ENCODE data around the gene RABEP1. TPM values are rescaled to one million over a fixed set of nuclear protein-coding genes. Genes with fewer than 3 reads are reported as not detected.

Gene RABEP1
- total RNA-seq, 1 donor from 2014 or later = 67.5 TPM

- Mint-ChIP-seq H3K9me3 (no peaks in the 10 kb centered on the region), H3K27me3 (no peaks in the 10 kb centered on the region), H3K4me1 (peaks cover 50% of the 10 kb centered on the region), H3K36me3 (ENCODE audit: low read depth) (peaks cover 5% of the 10 kb centered on the region), H3K27ac (peak overlapping the region; percentile 72), H3K4me3 (no peak overlapping the region)
- intact Hi-C loops (cut with micrococcal nuclease) = loop anchor here (1.0 kb wide), 2 partner anchors 58 to 190 kb away; partner anchors contain the start of gene C1QBP
- ATAC-seq (ENCODE audit: low read depth) = no peak
- POLR2A ChIA-PET = interaction anchor here (0.7 to 1.3 kb wide), 4 partner anchors 10 to 190 kb away, joined by 3 to 7 read pairs (median 4); partner anchors contain the start of genes C1QBP, NUP88 and RPAIN
- CTCF ChIA-PET = interaction anchor here (0.7 to 4.5 kb wide), 7 partner anchors 9 to 192 kb away, joined by 3 to 28 read pairs (median 4); partner anchors contain the start of gene C1QBP
- DNase-seq = no peak
- no peak for TF ChIP-seq CTCF (IDR thresholded peaks at IDR 0.05)
Measured at GRCh38 chr17:5248821-5249479, 33.1 kb upstream of the RABEP1 start.

- ATAC-seq (ENCODE audit: low read depth) = peak; percentile 91
- no peaks in the 10 kb centered on the region for H3K9me3 Mint-ChIP-seq
- no peak overlapping the region for H3K4me3 Mint-ChIP-seq
- intact Hi-C loops (cut with micrococcal nuclease) = loop anchor here (1.0 kb wide), 2 partner anchors 58 to 190 kb away; partner anchors contain the start of gene C1QBP
- H3K36me3 Mint-ChIP-seq (ENCODE audit: low read depth) = peaks cover 5% of the 10 kb centered on the region
- no peaks in the 10 kb centered on the region for H3K27me3 Mint-ChIP-seq
- peaks cover 52% of the 10 kb centered on the region for H3K4me1 Mint-ChIP-seq
- peak overlapping the region; percentile 72 for H3K27ac Mint-ChIP-seq
- ChIA-PET POLR2A (interaction anchor here (0.6 to 1.3 kb wide), 5 partner anchors 52 to 190 kb away, joined by 3 to 7 read pairs (median 4); partner anchors contain the start of genes C1QBP, NUP88 and RPAIN), CTCF (interaction anchor here (1.3 to 4.5 kb wide), 6 partner anchors 9 to 191 kb away, joined by 4 to 28 read pairs (median 7); partner anchors contain the start of gene C1QBP)
- TF ChIP-seq CTCF (IDR thresholded peaks at IDR 0.05) = no peak
- DNase-seq = no peak
Measured at GRCh38 chr17:5249615-5250014, 32.5 kb upstream of the RABEP1 start.

GRCh38 chr17:5254414-5254813 lies 27.7 kb upstream of the RABEP1 start:
- ATAC-seq (ENCODE audit: low read depth) (no peak), DNase-seq (no peak)
- Mint-ChIP-seq H3K27ac (peak overlapping the region; percentile 93), H3K9me3 (no peaks in the 10 kb centered on the region), H3K4me1 (peaks cover 70% of the 10 kb centered on the region), H3K36me3 (ENCODE audit: low read depth) (peaks cover 5% of the 10 kb centered on the region), H3K27me3 (no peaks in the 10 kb centered on the region), H3K4me3 (peak overlapping the region; percentile 78)
- POLR2A ChIA-PET = interaction anchor here (0.5 to 3.8 kb wide), 17 partner anchors 12 to 256 kb away, joined by 3 to 37 read pairs (median 4); partner anchors contain the start of genes KIF1C, NUP88, RABEP1 and RPAIN
- CTCF ChIA-PET = interaction anchor here (1.1 to 2.6 kb wide), 6 partner anchors 43 to 185 kb away, joined by 3 to 11 read pairs (median 6); partner anchors contain the start of gene C1QBP
- intact Hi-C loops (cut with micrococcal nuclease) = loop anchor here (2.0 kb wide), 1 partner anchor 28 kb away; the partner anchor contains the start of gene RABEP1
- TF ChIP-seq CTCF (IDR thresholded peaks at IDR 0.05) = no peak

DNA sequence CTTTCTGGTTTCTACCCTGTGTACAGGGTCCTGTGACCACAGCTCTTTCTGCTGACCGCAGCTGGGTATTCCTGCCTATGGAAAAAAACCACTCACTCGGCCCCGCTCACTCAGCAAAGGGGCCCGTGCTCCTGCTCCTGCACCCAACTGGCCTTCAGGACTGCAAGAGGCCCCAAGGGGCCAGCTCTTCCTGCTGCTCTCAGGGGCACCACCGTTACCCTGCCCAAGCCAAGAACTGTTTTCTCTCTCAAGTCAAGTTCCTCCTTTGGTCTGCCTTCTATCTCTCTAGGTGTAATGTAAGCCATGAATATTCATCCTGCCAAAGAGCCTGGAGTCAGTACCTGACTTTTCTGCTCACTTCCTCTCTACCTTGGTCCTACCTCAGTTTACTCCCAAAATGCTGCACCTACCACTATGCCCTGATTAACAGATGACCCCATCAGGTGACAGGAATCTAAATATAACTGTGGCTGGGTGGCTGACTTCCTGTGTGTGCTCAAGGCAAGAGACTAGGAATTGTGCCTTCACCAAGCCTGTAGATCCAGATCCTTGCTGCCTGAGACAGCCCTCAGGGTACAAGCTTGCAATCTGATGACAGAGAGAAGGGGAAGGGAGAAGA lies 27.1 kb upstream of the RABEP1 start:
- H3K4me1 Mint-ChIP-seq = peaks cover 70% of the 10 kb centered on the region
- no peak for TF ChIP-seq CTCF (IDR thresholded peaks at IDR 0.05)
- ATAC-seq (ENCODE audit: low read depth) (peak; percentile 89), DNase-seq (no peak)
- peak overlapping the region; percentile 93 for H3K27ac Mint-ChIP-seq
- H3K27me3 Mint-ChIP-seq = no peaks in the 10 kb centered on the region
- H3K9me3 Mint-ChIP-seq = no peaks in the 10 kb centered on the region
- peaks cover 3% of the 10 kb centered on the region for H3K36me3 Mint-ChIP-seq (ENCODE audit: low read depth)
- intact Hi-C loops (cut with micrococcal nuclease) = loop anchor here (2.0 kb wide), 1 partner anchor 28 kb away; the partner anchor contains the start of gene RABEP1
- ChIA-PET CTCF (interaction anchor here (1.4 to 2.6 kb wide), 4 partner anchors 46 to 60 kb away, joined by 5 to 11 read pairs (median 8); no protein-coding TSS in a partner anchor), POLR2A (interaction anchor here (0.6 to 3.8 kb wide), 15 partner anchors 13 to 1934 kb away, joined by 3 to 37 read pairs (median 4); partner anchors contain the start of genes NUP88, RABEP1, RPAIN and SCIMP)
- H3K4me3 Mint-ChIP-seq = peak overlapping the region; percentile 78
